Body of pancreas (tissue), 4 donors: ENCODE data around the gene STIMATE.

Experiments
- POLR2A ChIP-seq, 3 donors: fragments of 450-650 bp; IDR thresholded peaks; one replicate each; pipeline ENCODE4 v1.6.1; 2016; ENCODE audit warnings: antibody characterized with exemption in 3 of 3, mild to moderate bottlenecking in 2 of 3
- TF ChIP-seq, protein P1 (sequence below), 7 experiments: fragments of 450-650 bp in 4 of 7; fragments of 200-600 bp in 3 of 7; sonication (generic) in 3 of 7; IDR thresholded peaks; one replicate each; pipeline ENCODE4 v1.5.1; 2016 to 2019; ENCODE audit warnings: antibody characterized with exemption in 7 of 7

GRCh38 chr3:52894756-52895155, 2.6 kb downstream of the STIMATE start:
- TF ChIP-seq, protein P1, sequence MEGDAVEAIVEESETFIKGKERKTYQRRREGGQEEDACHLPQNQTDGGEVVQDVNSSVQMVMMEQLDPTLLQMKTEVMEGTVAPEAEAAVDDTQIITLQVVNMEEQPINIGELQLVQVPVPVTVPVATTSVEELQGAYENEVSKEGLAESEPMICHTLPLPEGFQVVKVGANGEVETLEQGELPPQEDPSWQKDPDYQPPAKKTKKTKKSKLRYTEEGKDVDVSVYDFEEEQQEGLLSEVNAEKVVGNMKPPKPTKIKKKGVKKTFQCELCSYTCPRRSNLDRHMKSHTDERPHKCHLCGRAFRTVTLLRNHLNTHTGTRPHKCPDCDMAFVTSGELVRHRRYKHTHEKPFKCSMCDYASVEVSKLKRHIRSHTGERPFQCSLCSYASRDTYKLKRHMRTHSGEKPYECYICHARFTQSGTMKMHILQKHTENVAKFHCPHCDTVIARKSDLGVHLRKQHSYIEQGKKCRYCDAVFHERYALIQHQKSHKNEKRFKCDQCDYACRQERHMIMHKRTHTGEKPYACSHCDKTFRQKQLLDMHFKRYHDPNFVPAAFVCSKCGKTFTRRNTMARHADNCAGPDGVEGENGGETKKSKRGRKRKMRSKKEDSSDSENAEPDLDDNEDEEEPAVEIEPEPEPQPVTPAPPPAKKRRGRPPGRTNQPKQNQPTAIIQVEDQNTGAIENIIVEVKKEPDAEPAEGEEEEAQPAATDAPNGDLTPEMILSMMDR (IDR thresholded peaks at IDR 0.05): no peak
- TF ChIP-seq POLR2A (IDR thresholded peaks at IDR 0.05): no peak
